Activated T-helper 1 cell treated with Interleukin-2 at 50 U/mL for 16 hours (primary cell): ENCODE data around the gene KLF12.

Experiments used
- DNase-seq: peaks from one replicate; pipeline ENCODE4 v3.0.0-alpha.2; 2020; ENCODE audit warnings: low read depth

KLF12 gene

GRCh38 chr13:74135326-74136083, 1.3 kb upstream of the KLF12 start:
- DNase-seq, result peak; percentile 53

- peak; percentile 43 for DNase-seq
Observed at GRCh38 chr13:74134777-74135325, 647 bp upstream of the KLF12 start.

GRCh38 chr13:74133657-74134201, 475 bp downstream of the KLF12 start:
- DNase-seq, result peak; percentile 77

- peak; percentile 9 for DNase-seq
Observed at GRCh38 chr13:74132776-74133656, 1.2 kb downstream of the KLF12 start.

GRCh38 chr13:74132152-74132775, 1.9 kb downstream of the KLF12 start:
- DNase-seq, result no peak

- DNase-seq, result no peak
Observed at GRCh38 chr13:74131227-74131626, 3.0 kb downstream of the KLF12 start.

- no peak for DNase-seq
Observed at GRCh38 chr13:74129500-74130191, 4.6 kb downstream of the KLF12 start.

- no peak for DNase-seq
Observed at GRCh38 chr13:74128156-74128767, 5.9 kb downstream of the KLF12 start.

- DNase-seq, result no peak
Observed at GRCh38 chr13:74118328-74118727, 15.9 kb downstream of the KLF12 start.

- DNase-seq, result no peak
Observed at GRCh38 chr13:74117207-74117705, 16.9 kb downstream of the KLF12 start.

GRCh38 chr13:74115133-74115532, 19.1 kb downstream of the KLF12 start:
- no peak for DNase-seq

GRCh38 chr13:74114641-74115040, 19.6 kb downstream of the KLF12 start:
- DNase-seq, result no peak

- DNase-seq, result no peak
Observed at GRCh38 chr13:74114202-74114601, 20.0 kb downstream of the KLF12 start.

- no peak for DNase-seq
Observed at GRCh38 chr13:74111901-74112824, 22.0 kb downstream of the KLF12 start.

- DNase-seq, result no peak
Observed at GRCh38 chr13:74111399-74111798, 22.8 kb downstream of the KLF12 start.

GRCh38 chr13:74110053-74110452, 24.2 kb downstream of the KLF12 start:
- DNase-seq, result no peak

GRCh38 chr13:74107598-74107997, 26.6 kb downstream of the KLF12 start:
- no peak for DNase-seq

GRCh38 chr13:74105871-74106270, 28.3 kb downstream of the KLF12 start:
- DNase-seq, result no peak

- no peak for DNase-seq
Observed at GRCh38 chr13:74104661-74105275, 29.4 kb downstream of the KLF12 start.
